ENCODE results near the gene PABPN1L.

DNA sequence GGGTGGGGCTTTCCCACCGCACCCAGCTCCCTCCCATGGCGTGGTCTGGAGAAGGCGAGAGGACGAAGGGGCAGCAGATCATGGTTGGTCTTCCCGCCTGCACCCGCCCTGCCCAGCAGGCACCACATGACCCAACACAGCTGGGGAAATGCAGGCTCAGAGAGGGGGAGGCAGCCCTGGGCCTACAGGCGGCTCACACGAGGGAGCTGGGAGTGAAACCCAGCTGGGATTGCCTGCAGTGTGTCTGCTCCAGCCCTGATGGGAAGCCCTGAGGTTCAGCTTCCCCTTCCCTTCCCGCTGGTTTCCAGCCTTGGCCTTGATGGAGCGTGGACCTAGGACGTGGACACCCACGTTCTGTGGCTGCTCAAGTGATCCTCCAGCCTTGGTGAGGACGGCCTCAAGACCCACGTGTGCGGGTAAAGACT, 20.0 kb upstream of the PABPN1L start:
- TF ChIP-seq POLR2A (IDR thresholded peaks at IDR 0.05) = no peak
- TF ChIP-seq, protein P1, sequence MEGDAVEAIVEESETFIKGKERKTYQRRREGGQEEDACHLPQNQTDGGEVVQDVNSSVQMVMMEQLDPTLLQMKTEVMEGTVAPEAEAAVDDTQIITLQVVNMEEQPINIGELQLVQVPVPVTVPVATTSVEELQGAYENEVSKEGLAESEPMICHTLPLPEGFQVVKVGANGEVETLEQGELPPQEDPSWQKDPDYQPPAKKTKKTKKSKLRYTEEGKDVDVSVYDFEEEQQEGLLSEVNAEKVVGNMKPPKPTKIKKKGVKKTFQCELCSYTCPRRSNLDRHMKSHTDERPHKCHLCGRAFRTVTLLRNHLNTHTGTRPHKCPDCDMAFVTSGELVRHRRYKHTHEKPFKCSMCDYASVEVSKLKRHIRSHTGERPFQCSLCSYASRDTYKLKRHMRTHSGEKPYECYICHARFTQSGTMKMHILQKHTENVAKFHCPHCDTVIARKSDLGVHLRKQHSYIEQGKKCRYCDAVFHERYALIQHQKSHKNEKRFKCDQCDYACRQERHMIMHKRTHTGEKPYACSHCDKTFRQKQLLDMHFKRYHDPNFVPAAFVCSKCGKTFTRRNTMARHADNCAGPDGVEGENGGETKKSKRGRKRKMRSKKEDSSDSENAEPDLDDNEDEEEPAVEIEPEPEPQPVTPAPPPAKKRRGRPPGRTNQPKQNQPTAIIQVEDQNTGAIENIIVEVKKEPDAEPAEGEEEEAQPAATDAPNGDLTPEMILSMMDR (IDR thresholded peaks at IDR 0.05) = no peak
